Muscle layer of duodenum (tissue), 2 donors: ENCODE results near the gene THRAP3.
"Not testable (repeated sequence)": the region's sequence is repeated elsewhere in the genome, so short reads cannot be mapped to it uniquely, and the experiment has no call there.

Source experiments
- H3K27ac ChIP-seq: one replicate; pipeline ENCODE4 v1.7.0; 2013; ENCODE audit warnings: mild to moderate bottlenecking, low read length
- H3K27me3 ChIP-seq: one replicate; pipeline ENCODE4 v1.7.0; 2013; ENCODE audit warnings: low read depth, mild to moderate bottlenecking, control low read depth, low read length
- H3K36me3 ChIP-seq, 2 donors: one replicate each; pipeline ENCODE4 v1.7.0; 2013; ENCODE audit warnings: low read length in 2 of 2, control low read depth in 1 of 2, mild to moderate bottlenecking in 1 of 2; ENCODE audit not compliant: insufficient read depth in 2 of 2, control insufficient read depth in 1 of 2
- H3K4me1 ChIP-seq, 2 donors: one replicate each; pipeline ENCODE4 v1.7.0; 2013; ENCODE audit warnings: low read length in 2 of 2, mild to moderate bottlenecking in 2 of 2, control low read depth in 1 of 2, moderate library complexity in 1 of 2; ENCODE audit not compliant: insufficient read depth in 2 of 2, control insufficient read depth in 1 of 2
- H3K4me3 ChIP-seq, 2 donors: one replicate each; pipeline ENCODE4 v1.7.0; 2013; ENCODE audit warnings: low read length in 2 of 2, low read depth in 1 of 2, mild to moderate bottlenecking in 1 of 2
- H3K9me3 ChIP-seq, 2 donors: one replicate each; pipeline ENCODE4 v1.7.0; 2013; ENCODE audit warnings: low read length in 2 of 2, control low read depth in 1 of 2, mild to moderate bottlenecking in 1 of 2; ENCODE audit not compliant: control insufficient read depth in 1 of 2
- donor health status: healthy.

THRAP3 gene

GRCh38 chr1:36231191-36231590 is 6.9 kb downstream of the THRAP3 start:
- Histone ChIP-seq H3K4me1 (peaks cover 6 to 44% of the 10 kb centered on the region in 2 donors), H3K36me3 (peaks cover 0 to 6% of the 10 kb centered on the region in 2 donors), H3K4me3 (no peak overlapping the region), H3K9me3 (no peaks in the 10 kb centered on the region), H3K27ac (no peak overlapping the region), H3K27me3 (no peaks in the 10 kb centered on the region)

GRCh38 chr1:36232212-36233095 is 8.2 kb downstream of the THRAP3 start:
- no peaks in the 10 kb centered on the region for H3K9me3 ChIP-seq
- H3K27ac ChIP-seq, result no peak overlapping the region
- H3K4me1 ChIP-seq, result peaks cover 0 to 41% of the 10 kb centered on the region in 2 donors
- no peaks in the 10 kb centered on the region for H3K27me3 ChIP-seq
- H3K4me3 ChIP-seq, result no peak overlapping the region
- H3K36me3 ChIP-seq, result peaks cover 0 to 6% of the 10 kb centered on the region in 2 donors

- H3K4me1 ChIP-seq, result peaks cover 9 to 41% of the 10 kb centered on the region in 2 donors
- H3K27me3 ChIP-seq, result no peaks in the 10 kb centered on the region
- H3K36me3 ChIP-seq, result peaks cover 0 to 9% of the 10 kb centered on the region in 2 donors
- no peak overlapping the region for H3K27ac ChIP-seq
- H3K4me3 ChIP-seq, result no peak overlapping the region
- no peaks in the 10 kb centered on the region for H3K9me3 ChIP-seq
Measured at GRCh38 chr1:36236302-36236701, 12.1 kb downstream of the THRAP3 start.

- Histone ChIP-seq H3K36me3 (peaks cover 3 to 10% of the 10 kb centered on the region in 2 donors), H3K27ac (no peak overlapping the region), H3K27me3 (no peaks in the 10 kb centered on the region), H3K4me3 (no peak overlapping the region), H3K9me3 (no peaks in the 10 kb centered on the region), H3K4me1 (peaks cover 9 to 34% of the 10 kb centered on the region in 2 donors)
Measured at GRCh38 chr1:36238433-36238832, 14.2 kb downstream of the THRAP3 start.

GRCh38 chr1:36239941-36240637 is 15.8 kb downstream of the THRAP3 start:
- H3K36me3 ChIP-seq, result peaks cover 3 to 10% of the 10 kb centered on the region in 2 donors
- H3K4me1 ChIP-seq, result peaks cover 9 to 42% of the 10 kb centered on the region in 2 donors
- H3K27me3 ChIP-seq, result no peaks in the 10 kb centered on the region
- no peaks in the 10 kb centered on the region for H3K9me3 ChIP-seq
- H3K27ac ChIP-seq, result no peak overlapping the region
- no peak overlapping the region for H3K4me3 ChIP-seq

GRCh38 chr1:36247538-36247937 is 23.3 kb downstream of the THRAP3 start:
- H3K9me3 ChIP-seq, result no peaks in the 10 kb centered on the region
- H3K4me1 ChIP-seq, result peaks cover 0 to 39% of the 10 kb centered on the region in 2 donors
- no peak overlapping the region for H3K4me3 ChIP-seq
- peaks cover 0 to 5% of the 10 kb centered on the region in 2 donors for H3K36me3 ChIP-seq
- no peak overlapping the region for H3K27ac ChIP-seq
- H3K27me3 ChIP-seq, result no peaks in the 10 kb centered on the region

- Histone ChIP-seq H3K27ac (no peak overlapping the region), H3K4me1 (peaks cover 0 to 41% of the 10 kb centered on the region in 2 donors), H3K27me3 (no peaks in the 10 kb centered on the region), H3K36me3 (peaks cover 0 to 3% of the 10 kb centered on the region in 2 donors), H3K4me3 (no peak overlapping the region), H3K9me3 (no peaks in the 10 kb centered on the region)
Measured at GRCh38 chr1:36248250-36248894, 24.1 kb downstream of the THRAP3 start.

- Histone ChIP-seq H3K27ac (no peak overlapping the region), H3K27me3 (no peaks in the 10 kb centered on the region), H3K36me3 (peaks cover 0 to 3% of the 10 kb centered on the region in 2 donors), H3K9me3 (no peaks in the 10 kb centered on the region), H3K4me1 (peaks cover 0 to 41% of the 10 kb centered on the region in 2 donors), H3K4me3 (no peak overlapping the region)
Measured at GRCh38 chr1:36251794-36252481, 27.7 kb downstream of the THRAP3 start.

- peaks cover 0 to 41% of the 10 kb centered on the region in 2 donors for H3K4me1 ChIP-seq
Measured at GRCh38 chr1:36252482-36252824, 28.2 kb downstream of the THRAP3 start.

GRCh38 chr1:36253161-36253862 is 29.1 kb downstream of the THRAP3 start:
- H3K27me3 ChIP-seq, result no peaks in the 10 kb centered on the region
- peaks cover 0 to 3% of the 10 kb centered on the region in 2 donors for H3K36me3 ChIP-seq
- H3K27ac ChIP-seq, result no peak overlapping the region
- no peaks in the 10 kb centered on the region for H3K9me3 ChIP-seq
- no peak overlapping the region for H3K4me3 ChIP-seq
- H3K4me1 ChIP-seq, result peaks cover 0 to 38% of the 10 kb centered on the region in 2 donors

More at GRCh38 chr1:36252482-36252824, 28.2 kb downstream of the THRAP3 start:
- not testable (repeated sequence) for H3K9me3 ChIP-seq, H3K27ac ChIP-seq, H3K27me3 ChIP-seq, H3K36me3 ChIP-seq, H3K4me3 ChIP-seq
